GM18907 (cell line): Measurements from ENCODE around the gene CNTN5.
"Not testable (repeated sequence)": the region's sequence is repeated elsewhere in the genome, so short reads cannot be mapped to it uniquely, and the experiment has no call there.

Experiments used
- ATAC-seq: cut with Tn5 transposase; IDR thresholded peaks from one replicate; pipeline ENCODE4 v1.9.1; 2021; ENCODE audit warnings: mild to moderate bottlenecking, moderate library complexity; ENCODE audit not compliant: unreplicated experiment

Gene CNTN5

GRCh38 chr11:99708928-99709672, 688.4 kb downstream of the CNTN5 start:
- ATAC-seq, result no peak

GRCh38 chr11:99716302-99716701, 695.6 kb downstream of the CNTN5 start:
- no peak for ATAC-seq

- no peak for ATAC-seq
These were observed 697.5 kb downstream of the CNTN5 start for GRCh38 chr11:99718291-99718690.

- peak; percentile 57 for ATAC-seq
These were observed 718.8 kb downstream of the CNTN5 start for GRCh38 chr11:99739464-99740089.

GRCh38 chr11:99742501-99742900, 721.8 kb downstream of the CNTN5 start:
- ATAC-seq, result no peak

- no peak for ATAC-seq
These were observed 739.0 kb downstream of the CNTN5 start for GRCh38 chr11:99759787-99760186.

GRCh38 chr11:99766811-99767210, 746.1 kb downstream of the CNTN5 start:
- no peak for ATAC-seq

- no peak for ATAC-seq
These were observed 752.9 kb downstream of the CNTN5 start for GRCh38 chr11:99773646-99774045.

GRCh38 chr11:99781074-99781473, 760.3 kb downstream of the CNTN5 start:
- no peak for ATAC-seq

- no peak for ATAC-seq
These were observed 770.6 kb downstream of the CNTN5 start for GRCh38 chr11:99791354-99791753.

- no peak for ATAC-seq
These were observed 775.2 kb downstream of the CNTN5 start for GRCh38 chr11:99795999-99796398.

- no peak for ATAC-seq
These were observed 782.8 kb downstream of the CNTN5 start for GRCh38 chr11:99803501-99803900.

GRCh38 chr11:99812516-99812915, 791.8 kb downstream of the CNTN5 start:
- ATAC-seq, result no peak

GRCh38 chr11:99814021-99814420, 793.3 kb downstream of the CNTN5 start:
- no peak for ATAC-seq

- ATAC-seq, result no peak
These were observed 794.0 kb downstream of the CNTN5 start for GRCh38 chr11:99814738-99815137.

GRCh38 chr11:99818991-99819390, 798.2 kb downstream of the CNTN5 start:
- ATAC-seq, result no peak

- no peak for ATAC-seq
These were observed 802.3 kb downstream of the CNTN5 start for GRCh38 chr11:99822846-99823565.

GRCh38 chr11:99836739-99837138, 816.0 kb downstream of the CNTN5 start:
- ATAC-seq, result not testable (repeated sequence)

- ATAC-seq, result no peak
These were observed 821.1 kb downstream of the CNTN5 start for GRCh38 chr11:99841885-99842284.

GRCh38 chr11:99865951-99866350, 845.2 kb downstream of the CNTN5 start:
- ATAC-seq, result no peak

- ATAC-seq, result no peak
These were observed 860.9 kb downstream of the CNTN5 start for GRCh38 chr11:99881610-99882009.

GRCh38 chr11:99884750-99885149, 864.0 kb downstream of the CNTN5 start:
- no peak for ATAC-seq
